Suppressor macrophage treated with lipopolysaccharide for 4 hours (primary cell): ENCODE data around the gene MAP2K4.
"Not testable (repeated sequence)": the region's sequence is repeated elsewhere in the genome, so short reads cannot be mapped to it uniquely, and the experiment has no call there.

ENCODE experiments used
- DNase-seq: peaks from one replicate; pipeline ENCODE4 v3.0.0-alpha.2; 2020

The MAP2K4 gene

GRCh38 chr17:12020642-12021622 is at the start of gene MAP2K4:
MAP2K4 (plus strand) TSS chr17:12020877; CDS start chr17:12020887, 10 bp downstream.
- peak; percentile 95 for DNase-seq

DNA sequence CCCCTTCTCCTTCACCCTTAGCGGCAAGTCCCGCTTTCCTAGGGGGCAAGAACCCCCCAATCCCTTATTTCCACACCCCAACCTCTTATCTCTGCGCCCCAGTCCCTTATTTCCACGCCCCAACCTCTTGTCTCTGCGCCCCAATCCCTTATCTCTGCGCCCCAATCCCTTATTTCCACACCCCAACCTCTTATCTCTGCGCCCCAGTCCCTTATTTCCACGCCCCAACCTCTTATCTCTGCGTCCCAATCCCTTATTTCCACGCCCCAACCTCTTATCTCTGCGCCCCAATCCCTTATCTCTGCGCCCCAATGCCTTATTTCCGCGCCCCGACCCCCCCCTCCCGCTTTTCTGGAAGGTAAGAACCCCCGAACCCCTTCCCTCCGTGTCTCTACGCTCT is 47.9 kb upstream of the MAP2K4 start:
- DNase-seq = not testable (repeated sequence)

DNA sequence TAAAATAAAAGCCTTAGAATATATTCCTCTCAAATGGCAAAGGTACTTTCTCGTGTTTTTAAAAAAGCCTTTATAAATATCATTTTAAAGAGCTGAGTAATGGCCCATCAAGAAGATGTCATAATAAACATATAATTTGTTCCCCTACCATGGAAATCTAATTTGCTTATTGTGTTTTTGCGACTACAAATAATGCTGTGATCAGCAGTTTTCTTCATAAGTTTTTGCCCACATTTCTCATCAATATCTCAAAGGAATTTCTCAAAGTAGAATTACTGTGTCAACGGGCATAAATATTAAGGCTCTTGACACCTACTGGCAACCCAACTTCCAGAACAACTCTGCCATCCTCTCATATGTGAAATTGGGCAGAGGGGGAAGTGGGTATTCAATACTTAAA is 40.9 kb upstream of the MAP2K4 start:
- DNase-seq = no peak

- no peak for DNase-seq
Observed at GRCh38 chr17:11980813-11981212, 39.9 kb upstream of the MAP2K4 start.

- DNase-seq = no peak
Observed at GRCh38 chr17:11981862-11982261, 38.8 kb upstream of the MAP2K4 start.

- DNase-seq = no peak
Observed at GRCh38 chr17:11986179-11986941, 34.3 kb upstream of the MAP2K4 start.

DNA sequence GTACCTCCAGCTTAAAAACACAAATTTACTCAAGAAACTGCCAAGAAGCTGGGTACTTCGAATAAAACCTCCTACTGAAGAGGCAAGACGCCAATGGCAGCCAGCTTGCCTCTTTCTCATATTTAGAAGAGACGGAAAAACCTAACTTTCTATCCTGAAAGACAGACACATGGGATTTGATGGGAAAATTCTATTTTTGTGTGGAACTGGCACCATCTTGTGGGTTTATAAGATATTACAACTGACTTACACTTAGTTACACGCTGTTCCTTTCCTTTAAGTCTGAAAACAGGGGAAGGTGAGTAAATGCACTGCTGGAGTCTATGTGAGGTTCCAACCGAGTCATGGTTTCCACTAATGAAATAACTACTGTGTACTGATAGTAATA is 33.7 kb upstream of the MAP2K4 start:
- peak; percentile 21 for DNase-seq

GRCh38 chr17:11990363-11990983 is 30.2 kb upstream of the MAP2K4 start:
- DNase-seq = no peak

DNA sequence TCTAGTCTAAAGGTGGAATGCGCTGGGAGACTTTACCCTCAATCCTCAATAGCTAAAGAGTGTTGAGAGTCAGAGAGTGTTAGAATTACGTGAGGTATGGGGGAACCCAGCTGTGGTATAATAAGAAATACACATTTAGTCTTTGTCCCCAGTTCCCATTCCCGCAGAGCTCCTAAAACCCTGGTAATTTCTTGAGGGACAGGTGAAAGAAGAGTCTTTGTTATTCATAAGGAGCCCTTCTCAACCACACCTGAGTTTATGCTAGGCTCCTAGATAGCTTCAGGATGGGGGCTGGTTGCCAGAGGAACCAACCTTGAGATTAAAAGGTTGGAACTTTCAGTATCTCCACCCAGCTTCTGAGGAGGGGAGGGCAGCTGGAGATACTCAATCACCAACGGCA is 29.2 kb upstream of the MAP2K4 start:
- no peak for DNase-seq

- DNase-seq = peak; percentile 59
Observed at GRCh38 chr17:11996722-11997146, 23.9 kb upstream of the MAP2K4 start.

DNA sequence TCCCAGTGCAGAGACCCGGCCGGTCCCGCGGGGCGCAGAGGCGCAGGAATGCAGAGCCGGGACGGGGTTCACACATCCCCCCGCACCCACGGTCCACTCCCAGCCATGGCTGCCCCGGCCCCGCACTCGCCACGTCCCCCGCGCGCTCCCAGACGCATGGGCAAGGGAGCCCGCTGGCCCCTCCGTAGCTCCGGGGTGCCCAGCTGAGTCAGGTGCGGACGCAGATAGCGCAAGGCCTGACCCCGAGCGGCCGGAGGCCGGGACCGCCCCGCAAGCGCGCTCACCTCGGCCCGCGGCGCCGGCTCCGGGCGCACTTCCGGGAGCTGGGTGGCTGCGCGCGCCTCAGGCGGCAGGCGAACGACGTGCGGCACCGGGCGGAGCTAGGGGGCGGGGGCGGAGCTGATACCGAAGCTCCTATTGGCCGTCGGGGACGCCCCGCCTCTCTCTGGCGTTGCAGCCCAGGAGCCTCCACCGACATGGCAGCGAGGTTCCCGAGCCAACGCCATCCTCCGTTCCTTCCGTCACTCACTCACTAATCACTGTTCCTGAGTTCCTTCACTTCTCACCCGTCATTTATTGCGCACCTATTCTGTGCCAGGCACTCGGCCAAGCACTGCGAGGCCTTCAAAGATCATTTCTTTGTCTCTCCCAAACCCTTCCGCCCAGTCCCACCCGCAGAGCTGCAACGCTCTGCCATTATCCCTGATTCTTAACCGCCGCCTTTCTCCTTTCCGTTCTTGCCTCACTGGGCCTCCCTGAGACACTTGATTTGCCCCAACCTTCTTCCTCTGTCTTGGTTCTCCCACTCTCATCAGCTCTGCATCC is 23.3 kb upstream of the MAP2K4 start, which contains the start of gene ZNF18:
TSS of gene ZNF18 (minus strand) at position 329 of the 825 bp plus-strand sequence. CDS start 4,646 bp downstream, outside the sequence.
- DNase-seq = peak; percentile 98

DNA sequence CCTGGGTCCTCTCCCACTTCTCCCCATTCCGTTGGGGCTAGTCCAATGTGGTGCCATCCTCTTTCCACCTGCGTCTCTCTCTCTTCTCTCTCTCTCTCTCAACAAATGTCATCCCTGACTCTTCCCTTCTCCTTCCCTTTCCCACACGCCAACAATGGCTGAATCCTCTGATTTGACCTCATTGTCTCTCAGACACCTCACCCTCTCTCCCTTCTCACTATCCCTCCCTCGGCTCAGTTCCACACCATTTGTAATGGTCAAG is 22.8 kb upstream of the MAP2K4 start:
- no peak for DNase-seq

DNA sequence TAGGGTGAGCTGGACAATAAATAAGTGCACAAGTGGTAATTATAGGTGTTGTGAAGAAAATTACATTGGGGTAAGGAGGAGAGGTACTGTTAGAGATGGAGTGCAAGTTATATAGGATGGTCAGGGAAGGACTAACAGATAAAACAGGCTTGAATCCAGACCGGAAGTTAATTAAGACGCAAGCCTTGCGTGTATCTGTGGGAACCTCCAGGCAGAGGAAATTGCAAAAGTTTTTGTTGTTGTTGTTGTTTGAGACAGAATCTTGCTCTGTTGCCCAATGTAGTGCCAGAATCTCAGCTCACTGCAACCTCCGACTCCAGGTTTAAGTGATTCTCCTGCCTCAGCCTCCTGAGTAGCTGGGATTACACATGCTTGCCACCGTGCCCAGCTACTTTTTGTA is 21.0 kb upstream of the MAP2K4 start:
- peak; percentile 33 for DNase-seq

DNA sequence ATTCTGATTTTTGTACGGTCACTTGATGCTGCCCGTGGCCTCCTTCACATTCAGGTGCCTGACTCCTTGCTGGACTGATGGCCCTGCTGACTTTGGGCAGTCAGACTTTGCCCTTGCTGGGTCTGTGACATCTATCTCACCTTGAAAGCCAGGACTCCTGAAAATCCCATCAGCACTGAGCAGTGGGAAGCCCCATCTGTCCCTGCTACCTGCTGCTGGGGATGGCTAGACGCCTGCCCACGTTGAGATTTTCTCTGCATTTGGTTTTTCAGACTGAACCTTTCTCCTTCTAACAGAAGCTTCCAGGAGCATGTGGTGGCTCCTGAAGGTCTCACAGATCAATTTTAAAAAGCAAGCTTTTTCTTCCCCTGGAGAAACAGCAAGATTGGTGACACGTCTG is 13.2 kb upstream of the MAP2K4 start:
- no peak for DNase-seq

GRCh38 chr17:12021623-12022140 is 1.0 kb downstream of the MAP2K4 start:
- peak; percentile 42 for DNase-seq

DNA sequence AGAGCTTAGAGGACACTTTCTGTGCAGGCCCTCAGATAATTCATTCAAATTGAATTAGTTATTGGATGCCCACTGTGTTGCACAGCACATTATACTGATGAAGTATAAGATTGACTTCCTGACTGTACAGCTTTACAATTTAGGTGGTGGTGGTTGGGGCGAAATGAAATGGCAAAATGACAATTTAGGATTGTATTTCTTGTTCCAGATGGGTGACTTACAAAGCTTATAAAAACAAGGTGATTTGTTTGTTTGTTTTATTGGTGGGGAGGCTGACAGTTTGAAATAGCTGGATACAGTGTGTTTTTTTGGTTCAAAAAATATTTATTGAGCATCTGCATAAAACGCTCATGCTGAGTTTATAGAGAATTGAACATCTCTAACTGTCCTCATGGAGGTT is 1.6 kb downstream of the MAP2K4 start:
- no peak for DNase-seq

GRCh38 chr17:12024327-12024726 is 3.6 kb downstream of the MAP2K4 start:
- DNase-seq = no peak

GRCh38 chr17:12027658-12028057 is 7.0 kb downstream of the MAP2K4 start:
- no peak for DNase-seq

GRCh38 chr17:12028611-12029010 is 7.9 kb downstream of the MAP2K4 start:
- no peak for DNase-seq

- no peak for DNase-seq
Observed at GRCh38 chr17:12034538-12034937, 13.9 kb downstream of the MAP2K4 start.

- no peak for DNase-seq
Observed at GRCh38 chr17:12035673-12036072, 15.0 kb downstream of the MAP2K4 start.

- DNase-seq = no peak
Observed at GRCh38 chr17:12037970-12038369, 17.3 kb downstream of the MAP2K4 start.
